Activated naive CD8-positive, alpha-beta T cell treated with anti-CD3 and anti-CD28 coated beads, Interleukin-2, amount 50 U/mL, for 24 hours (primary cell): ENCODE results near the gene CAMK2G.

Experiments used
- ATAC-seq: fragments of 150-1000 bp; cut with Tn5 transposase; one replicate; pipeline ENCODE4 v1.10.0; 2021
- DNase-seq: peaks from one replicate; pipeline ENCODE4 v3.0.0; 2021
- H3K27ac Mint-ChIP-seq: one replicate; pipeline ENCODE4 v1.8.0; 2021; ENCODE audit warnings: mild to moderate bottlenecking, mixed read lengths
- H3K27me3 Mint-ChIP-seq: one replicate; pipeline ENCODE4 v1.8.0; 2021; ENCODE audit warnings: mixed read lengths
- H3K36me3 Mint-ChIP-seq: one replicate; pipeline ENCODE4 v1.8.0; 2021; ENCODE audit warnings: low read depth, mixed read lengths
- H3K4me1 Mint-ChIP-seq: one replicate; pipeline ENCODE4 v1.8.0; 2021; ENCODE audit warnings: mixed read lengths
- H3K4me3 Mint-ChIP-seq: one replicate; pipeline ENCODE4 v1.8.0; 2021; ENCODE audit warnings: mild to moderate bottlenecking, moderate library complexity, mixed read lengths
- H3K9me3 Mint-ChIP-seq: one replicate; pipeline ENCODE4 v1.8.0; 2021; ENCODE audit warnings: mixed read lengths

Gene CAMK2G

DNA sequence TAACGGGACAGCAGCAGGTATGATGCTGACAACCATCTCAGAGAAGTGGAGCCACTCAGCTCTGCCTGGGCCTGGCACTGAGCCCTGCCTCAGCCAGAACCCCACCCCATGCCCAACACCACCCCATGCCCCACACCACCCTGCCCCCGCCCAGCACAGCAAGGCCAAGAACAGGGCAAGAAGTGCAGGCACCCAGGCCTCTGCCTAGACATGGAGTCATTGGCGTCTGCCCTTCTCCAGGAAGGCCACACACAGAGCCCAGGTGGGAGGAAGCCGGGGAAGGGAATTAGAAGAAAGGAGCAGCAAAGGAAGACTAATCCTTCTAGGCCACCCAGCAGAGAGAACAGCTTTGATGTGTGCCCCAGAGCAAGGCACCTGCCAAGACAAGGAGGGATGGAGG lies 18.9 kb downstream of the CAMK2G start:
- DNase-seq = no peak
- Mint-ChIP-seq H3K36me3 (peaks cover 16% of the 10 kb centered on the region), H3K4me3 (no peak overlapping the region)

DNA sequence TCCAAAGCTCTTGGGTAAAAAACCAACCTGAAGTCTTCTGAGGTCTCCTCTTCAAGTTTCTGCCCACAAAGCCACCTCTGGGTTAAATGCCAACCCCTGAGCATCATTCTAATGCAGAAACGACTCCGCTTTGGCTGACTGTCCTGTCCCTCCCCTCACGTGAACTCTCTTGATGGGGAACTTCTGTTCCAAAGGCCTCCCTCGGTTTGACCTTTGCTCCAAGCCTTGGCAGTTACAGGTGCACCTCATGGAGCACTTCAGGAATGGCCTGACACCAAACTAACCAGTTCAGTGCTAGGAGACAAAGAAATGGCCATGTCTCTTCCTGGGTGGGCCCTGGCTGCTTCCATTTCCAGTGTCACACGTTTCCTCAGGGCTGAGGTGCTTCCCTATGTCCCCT lies 20.0 kb downstream of the CAMK2G start:
- Mint-ChIP-seq H3K27me3 (no peaks in the 10 kb centered on the region), H3K9me3 (no peaks in the 10 kb centered on the region), H3K36me3 (peaks cover 16% of the 10 kb centered on the region), H3K27ac (no peak overlapping the region), H3K4me3 (no peak overlapping the region), H3K4me1 (peaks cover 37% of the 10 kb centered on the region)
- DNase-seq = no peak
- no peak for ATAC-seq

More for the DNA sequence above, 18.9 kb downstream of the CAMK2G start:
- peaks cover 44% of the 10 kb centered on the region for H3K4me1 Mint-ChIP-seq
- H3K27ac Mint-ChIP-seq = no peak overlapping the region
- no peaks in the 10 kb centered on the region for H3K9me3 Mint-ChIP-seq
- ATAC-seq = no peak
- no peaks in the 10 kb centered on the region for H3K27me3 Mint-ChIP-seq

DNA sequence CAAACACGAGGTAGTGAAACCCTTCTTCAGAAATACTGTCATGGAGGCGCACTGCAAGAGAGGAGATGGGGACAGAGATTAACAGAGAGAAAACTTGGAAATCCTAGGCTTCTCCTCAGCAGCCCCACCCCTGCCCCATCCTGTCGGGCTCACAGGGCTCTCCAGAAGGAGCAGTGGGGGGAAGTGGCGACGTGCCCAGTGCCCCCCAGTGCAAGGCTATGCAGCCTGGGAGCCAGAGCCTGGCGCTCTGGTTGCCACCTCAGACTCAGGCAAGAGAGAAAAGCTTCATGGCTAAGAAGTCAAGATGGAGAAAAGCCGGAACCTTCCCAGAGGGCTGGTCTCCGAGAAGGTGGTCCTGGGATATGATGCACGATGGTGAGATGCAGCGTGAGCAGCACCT lies 21.2 kb downstream of the CAMK2G start:
- Mint-ChIP-seq H3K4me3 (no peak overlapping the region), H3K4me1 (peaks cover 31% of the 10 kb centered on the region), H3K9me3 (no peaks in the 10 kb centered on the region), H3K36me3 (peaks cover 11% of the 10 kb centered on the region), H3K27me3 (no peaks in the 10 kb centered on the region), H3K27ac (no peak overlapping the region)
- ATAC-seq (no peak), DNase-seq (no peak)

DNA sequence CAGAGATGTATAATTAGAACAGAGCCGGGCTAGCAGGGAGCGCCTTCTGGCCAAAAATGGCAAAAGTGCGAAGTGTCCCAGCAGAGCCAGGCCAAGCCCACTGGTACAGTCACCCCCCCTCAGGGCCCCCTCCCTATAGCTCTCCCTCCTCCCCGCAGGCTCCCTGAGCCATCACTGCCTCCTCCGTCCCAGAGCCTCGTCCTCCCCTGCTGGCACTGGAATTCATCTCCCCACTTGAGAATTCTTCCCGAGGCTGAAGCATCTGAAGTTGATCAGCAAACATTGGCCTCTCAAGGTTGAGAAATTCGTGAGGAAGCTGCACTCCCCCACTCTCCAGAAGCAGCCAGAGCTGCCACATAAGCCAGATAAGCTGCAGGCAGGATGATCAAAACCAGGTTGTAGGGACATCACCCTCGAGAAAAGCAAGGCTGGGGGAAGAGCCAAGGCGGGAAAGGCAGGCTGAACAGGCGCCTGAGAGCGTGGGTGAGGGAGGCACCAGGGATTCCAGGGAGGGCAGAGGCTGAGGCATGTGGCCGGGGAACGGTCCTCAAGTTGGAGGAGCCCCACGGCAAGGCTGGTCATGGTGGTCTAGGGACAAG lies 23.4 kb downstream of the CAMK2G start:
- H3K9me3 Mint-ChIP-seq = no peaks in the 10 kb centered on the region
- peaks cover 11% of the 10 kb centered on the region for H3K36me3 Mint-ChIP-seq
- H3K4me1 Mint-ChIP-seq = peaks cover 14% of the 10 kb centered on the region
- H3K27ac Mint-ChIP-seq = no peak overlapping the region
- H3K27me3 Mint-ChIP-seq = no peaks in the 10 kb centered on the region
- DNase-seq = no peak
- no peak overlapping the region for H3K4me3 Mint-ChIP-seq
- ATAC-seq = no peak

DNA sequence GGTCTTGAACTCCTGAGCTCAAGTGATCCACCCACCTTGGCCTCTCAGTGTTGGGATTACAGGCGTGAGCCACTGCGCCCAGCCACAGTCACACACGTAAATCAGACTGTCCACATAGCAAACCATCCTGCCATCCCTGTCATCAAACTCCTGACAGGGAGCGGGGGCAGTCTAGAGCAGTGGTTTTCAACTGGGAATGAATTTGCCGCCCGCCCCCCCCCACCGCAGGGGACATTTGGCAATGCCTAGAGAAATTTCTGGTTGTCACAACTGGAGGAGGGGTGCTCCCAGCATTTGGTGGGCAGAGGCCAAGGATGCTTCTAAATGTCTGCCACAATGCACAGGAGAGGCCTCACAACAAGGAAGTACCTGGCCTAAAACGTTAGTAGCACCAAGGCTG lies 24.1 kb downstream of the CAMK2G start:
- DNase-seq (no peak), ATAC-seq (no peak)
- no peaks in the 10 kb centered on the region for H3K9me3 Mint-ChIP-seq
- H3K27me3 Mint-ChIP-seq = no peaks in the 10 kb centered on the region
- peaks cover 11% of the 10 kb centered on the region for H3K36me3 Mint-ChIP-seq
- no peak overlapping the region for H3K27ac Mint-ChIP-seq
- H3K4me3 Mint-ChIP-seq = no peak overlapping the region
- H3K4me1 Mint-ChIP-seq = peaks cover 14% of the 10 kb centered on the region

- H3K27ac Mint-ChIP-seq = peak overlapping the region; percentile 33
- no peaks in the 10 kb centered on the region for H3K9me3 Mint-ChIP-seq
- no peaks in the 10 kb centered on the region for H3K27me3 Mint-ChIP-seq
- ATAC-seq = peak; percentile 99
- peaks cover 11% of the 10 kb centered on the region for H3K36me3 Mint-ChIP-seq
- peak overlapping the region; percentile 24 for H3K4me3 Mint-ChIP-seq
- peak; percentile 96 for DNase-seq
- H3K4me1 Mint-ChIP-seq = peaks cover 8% of the 10 kb centered on the region
Observed at GRCh38 chr10:73848821-73849489, 25.4 kb downstream of the CAMK2G start.

DNA sequence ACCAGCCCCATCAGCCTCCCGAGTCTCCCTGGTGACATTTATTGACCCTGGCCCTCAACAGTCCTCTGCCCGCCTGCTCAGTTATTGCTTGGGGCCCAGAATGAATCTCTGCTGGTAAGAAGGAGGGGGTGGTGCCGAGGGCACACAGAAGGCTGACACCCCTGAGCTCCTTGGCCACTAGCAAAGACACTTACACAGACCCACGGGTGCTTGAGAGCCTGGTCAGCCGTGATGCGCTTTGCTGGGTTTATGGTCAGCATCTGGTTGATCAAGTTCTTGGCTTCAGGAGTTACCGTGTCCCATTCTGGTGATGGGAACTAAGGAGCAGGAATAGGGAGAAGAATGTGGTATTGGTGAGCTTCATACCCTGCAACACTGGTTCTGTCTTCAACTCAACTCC lies 27.3 kb downstream of the CAMK2G start:
- no peaks in the 10 kb centered on the region for H3K9me3 Mint-ChIP-seq
- peaks cover 8% of the 10 kb centered on the region for H3K4me1 Mint-ChIP-seq
- H3K27me3 Mint-ChIP-seq = no peaks in the 10 kb centered on the region
- no peak overlapping the region for H3K27ac Mint-ChIP-seq
- ATAC-seq (no peak), DNase-seq (no peak)
- no peak overlapping the region for H3K4me3 Mint-ChIP-seq
- peaks cover 11% of the 10 kb centered on the region for H3K36me3 Mint-ChIP-seq

GRCh38 chr10:73843261-73843660 lies 31.1 kb downstream of the CAMK2G start:
- H3K4me1 Mint-ChIP-seq = no peaks in the 10 kb centered on the region
- H3K4me3 Mint-ChIP-seq = no peak overlapping the region
- no peak for DNase-seq
- no peaks in the 10 kb centered on the region for H3K27me3 Mint-ChIP-seq
- ATAC-seq = no peak
- peaks cover 6% of the 10 kb centered on the region for H3K36me3 Mint-ChIP-seq
- no peak overlapping the region for H3K27ac Mint-ChIP-seq
- no peaks in the 10 kb centered on the region for H3K9me3 Mint-ChIP-seq

DNA sequence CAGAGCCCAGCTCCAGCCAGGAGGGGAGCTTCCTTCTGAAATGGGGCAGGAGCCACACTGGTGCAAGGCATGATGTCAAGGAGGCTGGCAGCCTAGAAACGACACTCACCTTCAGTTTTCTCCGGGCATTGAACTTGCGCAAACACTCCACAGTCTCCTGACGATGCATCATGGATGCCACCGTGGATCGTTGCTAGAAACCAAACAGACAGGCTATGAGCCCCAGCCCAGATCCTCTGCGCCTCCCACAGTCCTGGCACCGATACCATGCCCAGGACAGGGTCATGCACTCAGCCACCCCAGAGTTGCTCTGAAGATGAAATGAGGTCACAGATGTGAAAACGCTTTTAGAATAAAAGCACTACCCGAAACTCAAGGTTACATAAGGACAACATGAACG lies 32.0 kb downstream of the CAMK2G start:
- Mint-ChIP-seq H3K4me3 (no peak overlapping the region), H3K9me3 (no peaks in the 10 kb centered on the region), H3K36me3 (peaks cover 6% of the 10 kb centered on the region), H3K27me3 (no peaks in the 10 kb centered on the region), H3K4me1 (no peaks in the 10 kb centered on the region), H3K27ac (no peak overlapping the region)
- DNase-seq (no peak), ATAC-seq (no peak)

- no peak for ATAC-seq
- no peaks in the 10 kb centered on the region for H3K4me1 Mint-ChIP-seq
- no peaks in the 10 kb centered on the region for H3K27me3 Mint-ChIP-seq
- H3K9me3 Mint-ChIP-seq = no peaks in the 10 kb centered on the region
- H3K27ac Mint-ChIP-seq = no peak overlapping the region
- no peak overlapping the region for H3K4me3 Mint-ChIP-seq
- peaks cover 6% of the 10 kb centered on the region for H3K36me3 Mint-ChIP-seq
- no peak for DNase-seq
Observed at GRCh38 chr10:73841526-73842285, 32.6 kb downstream of the CAMK2G start.

DNA sequence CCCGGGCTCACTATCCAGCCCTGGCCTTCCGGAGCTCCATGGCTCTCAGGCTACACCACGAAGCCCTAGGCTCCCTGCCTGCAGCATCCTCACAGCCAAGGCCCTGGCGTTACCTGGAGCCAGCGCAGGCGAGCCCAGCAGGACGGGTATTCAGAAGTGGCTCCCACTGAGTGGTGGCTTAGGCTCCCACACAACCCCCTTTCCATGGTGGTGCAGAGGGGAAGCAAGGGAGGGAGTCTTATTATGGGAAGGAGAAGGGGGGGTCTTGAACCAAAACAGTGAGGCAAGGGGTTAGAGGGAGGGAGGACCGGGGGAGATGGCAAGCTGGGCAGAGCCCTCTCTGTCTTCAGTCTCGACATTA lies 33.3 kb downstream of the CAMK2G start:
- no peak for ATAC-seq
- Mint-ChIP-seq H3K9me3 (no peaks in the 10 kb centered on the region), H3K27me3 (no peaks in the 10 kb centered on the region), H3K4me3 (no peak overlapping the region), H3K4me1 (no peaks in the 10 kb centered on the region), H3K36me3 (peaks cover 6% of the 10 kb centered on the region), H3K27ac (no peak overlapping the region)
- no peak for DNase-seq

GRCh38 chr10:73840403-73841060 lies 33.8 kb downstream of the CAMK2G start:
- no peaks in the 10 kb centered on the region for H3K9me3 Mint-ChIP-seq
- ATAC-seq (no peak), DNase-seq (no peak)
- peaks cover 6% of the 10 kb centered on the region for H3K36me3 Mint-ChIP-seq
- no peak overlapping the region for H3K4me3 Mint-ChIP-seq
- H3K4me1 Mint-ChIP-seq = no peaks in the 10 kb centered on the region
- no peaks in the 10 kb centered on the region for H3K27me3 Mint-ChIP-seq
- no peak overlapping the region for H3K27ac Mint-ChIP-seq

DNA sequence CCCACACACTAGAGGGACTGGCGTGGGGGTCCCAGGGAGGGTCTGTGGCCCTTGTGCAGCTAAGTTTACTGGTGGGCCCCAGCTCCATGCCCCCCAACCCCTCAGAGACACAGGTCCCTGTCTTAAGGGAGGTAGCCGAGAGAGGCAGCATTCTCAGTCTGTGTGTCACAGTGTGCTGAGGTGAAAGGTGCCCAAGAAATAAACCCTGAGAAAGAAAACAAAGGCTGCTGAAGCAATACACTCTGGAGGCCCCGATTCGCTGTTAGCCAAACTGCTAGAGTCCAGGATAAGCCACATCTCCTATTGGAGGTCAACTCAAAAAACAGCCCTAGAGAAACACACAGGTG lies 34.3 kb downstream of the CAMK2G start:
- ATAC-seq (no peak), DNase-seq (no peak)
- Mint-ChIP-seq H3K27ac (no peak overlapping the region), H3K4me3 (no peak overlapping the region), H3K4me1 (no peaks in the 10 kb centered on the region), H3K9me3 (no peaks in the 10 kb centered on the region), H3K36me3 (peaks cover 6% of the 10 kb centered on the region), H3K27me3 (no peaks in the 10 kb centered on the region)

- no peaks in the 10 kb centered on the region for H3K4me1 Mint-ChIP-seq
- H3K36me3 Mint-ChIP-seq = peaks cover 6% of the 10 kb centered on the region
- no peaks in the 10 kb centered on the region for H3K27me3 Mint-ChIP-seq
- no peak overlapping the region for H3K27ac Mint-ChIP-seq
- H3K4me3 Mint-ChIP-seq = no peak overlapping the region
- ATAC-seq (no peak), DNase-seq (no peak)
- H3K9me3 Mint-ChIP-seq = no peaks in the 10 kb centered on the region
Observed at GRCh38 chr10:73839276-73839966, 34.9 kb downstream of the CAMK2G start.
